C4-2B (cell line): Measurements from ENCODE around the gene LRRIQ4.

ENCODE experiments used
- ZFX ChIP-seq: fragments of 450-650 bp; IDR thresholded peaks from 2 replicates; pipeline ENCODE4 v1.6.1; 2017
- TF ChIP-seq, protein P1 (sequence below): fragments of 450-650 bp; conservative IDR thresholded peaks from 2 replicates; pipeline ENCODE4 v1.5.1; 2017; ENCODE audit warnings: mild to moderate bottlenecking

DNA sequence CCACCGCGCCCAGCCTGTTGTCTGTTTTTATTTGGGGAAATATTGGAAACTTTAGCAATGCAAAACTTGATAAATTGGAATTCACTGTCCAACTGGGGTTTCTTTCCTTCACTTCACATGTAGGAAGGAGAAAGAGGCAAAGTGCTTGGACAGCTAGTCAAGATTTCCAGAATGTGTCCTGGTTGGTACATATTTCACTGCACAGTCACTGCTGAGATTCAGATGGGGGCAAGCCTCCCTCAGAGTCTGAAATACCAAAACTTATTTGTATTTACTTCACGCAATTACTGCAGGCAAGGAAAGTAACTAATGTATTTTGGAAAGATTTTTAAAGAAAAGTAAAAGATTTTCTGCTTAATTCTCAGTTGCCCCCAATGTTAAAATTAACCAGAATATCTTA is 36.1 kb downstream of the LRRIQ4 start:
- TF ChIP-seq, protein P1, sequence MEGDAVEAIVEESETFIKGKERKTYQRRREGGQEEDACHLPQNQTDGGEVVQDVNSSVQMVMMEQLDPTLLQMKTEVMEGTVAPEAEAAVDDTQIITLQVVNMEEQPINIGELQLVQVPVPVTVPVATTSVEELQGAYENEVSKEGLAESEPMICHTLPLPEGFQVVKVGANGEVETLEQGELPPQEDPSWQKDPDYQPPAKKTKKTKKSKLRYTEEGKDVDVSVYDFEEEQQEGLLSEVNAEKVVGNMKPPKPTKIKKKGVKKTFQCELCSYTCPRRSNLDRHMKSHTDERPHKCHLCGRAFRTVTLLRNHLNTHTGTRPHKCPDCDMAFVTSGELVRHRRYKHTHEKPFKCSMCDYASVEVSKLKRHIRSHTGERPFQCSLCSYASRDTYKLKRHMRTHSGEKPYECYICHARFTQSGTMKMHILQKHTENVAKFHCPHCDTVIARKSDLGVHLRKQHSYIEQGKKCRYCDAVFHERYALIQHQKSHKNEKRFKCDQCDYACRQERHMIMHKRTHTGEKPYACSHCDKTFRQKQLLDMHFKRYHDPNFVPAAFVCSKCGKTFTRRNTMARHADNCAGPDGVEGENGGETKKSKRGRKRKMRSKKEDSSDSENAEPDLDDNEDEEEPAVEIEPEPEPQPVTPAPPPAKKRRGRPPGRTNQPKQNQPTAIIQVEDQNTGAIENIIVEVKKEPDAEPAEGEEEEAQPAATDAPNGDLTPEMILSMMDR: no peak
- no peak for TF ChIP-seq ZFX
